Fibroblast of skin of left quadriceps (primary cell): ENCODE data around the gene NR2C1.
"Not testable (repeated sequence)": the region's sequence is repeated elsewhere in the genome, so short reads cannot be mapped to it uniquely, and the experiment has no call there.

Experiments
- DNase-seq, 2 experiments: peaks; one replicate each; pipeline ENCODE4 v3.0.0-alpha.2; 2013; ENCODE audit warnings: low read depth in 2 of 2

NR2C1 gene

GRCh38 chr12:95003213-95003920 lies 70.1 kb downstream of the NR2C1 start, which contains the start of gene NDUFA12:
NDUFA12 (minus strand) TSS chr12:95003697; CDS start chr12:95003680, 17 bp downstream.
- DNase-seq = peak; percentile 92

- no peak for DNase-seq
Observed at GRCh38 chr12:95002754-95003153, 70.7 kb downstream of the NR2C1 start.

- DNase-seq = no peak
Observed at GRCh38 chr12:94998326-94998725, 75.1 kb downstream of the NR2C1 start.

- no peak for DNase-seq
Observed at GRCh38 chr12:94997726-94998125, 75.7 kb downstream of the NR2C1 start.

GRCh38 chr12:94997061-94997460 lies 76.4 kb downstream of the NR2C1 start:
- DNase-seq = no peak

- peak; percentile 21 to 23 for DNase-seq
Observed at GRCh38 chr12:94994312-94994711, 79.1 kb downstream of the NR2C1 start.

GRCh38 chr12:94993855-94994254 lies 79.6 kb downstream of the NR2C1 start:
- not testable (repeated sequence) for DNase-seq

GRCh38 chr12:94990222-94990621 lies 83.2 kb downstream of the NR2C1 start:
- DNase-seq = no peak

GRCh38 chr12:94988471-94988870 lies 84.9 kb downstream of the NR2C1 start:
- DNase-seq = no peak

GRCh38 chr12:94987801-94988200 lies 85.6 kb downstream of the NR2C1 start:
- no peak for DNase-seq

- no peak for DNase-seq
Observed at GRCh38 chr12:94987076-94987669, 86.2 kb downstream of the NR2C1 start.

GRCh38 chr12:94985099-94985498 lies 88.3 kb downstream of the NR2C1 start:
- not testable (repeated sequence) for DNase-seq

GRCh38 chr12:94983321-94983720 lies 90.1 kb downstream of the NR2C1 start:
- no peak for DNase-seq

- no peak for DNase-seq
Observed at GRCh38 chr12:94982456-94982855, 91.0 kb downstream of the NR2C1 start.

GRCh38 chr12:94980577-94980976 lies 92.8 kb downstream of the NR2C1 start:
- no peak for DNase-seq

GRCh38 chr12:94979941-94980340 lies 93.5 kb downstream of the NR2C1 start:
- DNase-seq = no peak

- DNase-seq = no peak
Observed at GRCh38 chr12:94977766-94978468, 95.5 kb downstream of the NR2C1 start.

- peak; percentile 49 to 53 for DNase-seq
Observed at GRCh38 chr12:94973221-94973620, 100.2 kb downstream of the NR2C1 start.

- no peak for DNase-seq
Observed at GRCh38 chr12:94972795-94973194, 100.6 kb downstream of the NR2C1 start.

- DNase-seq = no peak
Observed at GRCh38 chr12:94971923-94972322, 101.5 kb downstream of the NR2C1 start.

GRCh38 chr12:94970560-94970959 lies 102.9 kb downstream of the NR2C1 start:
- DNase-seq = no peak
